Suprapubic skin (tissue), 3 donors: ENCODE results near the gene PCSK5.

Experiments
- POLR2A ChIP-seq, 2 donors: fragments of 450-650 bp; IDR thresholded peaks; one replicate each; pipeline ENCODE4 v1.6.1; 2017; ENCODE audit warnings: antibody characterized with exemption in 2 of 2, mild to moderate bottlenecking in 2 of 2, moderate library complexity in 2 of 2
- TF ChIP-seq, protein P1 (sequence below), 2 donors: fragments of 200-600 bp in 1 of 2; fragments of 450-650 bp in 1 of 2; sonication (generic) in 1 of 2; IDR thresholded peaks; one replicate each; pipeline ENCODE4 v1.5.1; 2016 to 2019; ENCODE audit warnings: antibody characterized with exemption in 2 of 2, mild to moderate bottlenecking in 1 of 2, moderate library complexity in 1 of 2

DNA sequence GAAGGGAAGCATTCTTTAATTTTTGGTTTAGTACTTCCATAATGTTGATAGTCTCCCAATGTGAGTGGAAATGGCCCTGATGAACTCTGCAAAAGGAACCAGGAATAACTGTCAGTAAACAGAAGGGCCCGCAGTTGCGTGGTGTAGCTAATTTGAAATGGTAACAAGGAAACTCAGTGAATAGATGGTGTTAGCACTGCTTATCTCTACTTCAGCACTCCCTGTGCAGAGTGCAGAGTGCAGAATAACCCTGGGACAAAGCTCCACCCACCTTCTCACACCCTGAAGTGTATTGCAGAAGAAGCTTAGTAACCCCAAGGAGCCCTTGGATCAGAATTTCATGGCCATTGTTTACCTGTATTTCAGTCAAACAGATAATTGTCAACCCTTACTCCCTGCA lies 158.9 kb downstream of the PCSK5 start:
- TF ChIP-seq, protein P1, sequence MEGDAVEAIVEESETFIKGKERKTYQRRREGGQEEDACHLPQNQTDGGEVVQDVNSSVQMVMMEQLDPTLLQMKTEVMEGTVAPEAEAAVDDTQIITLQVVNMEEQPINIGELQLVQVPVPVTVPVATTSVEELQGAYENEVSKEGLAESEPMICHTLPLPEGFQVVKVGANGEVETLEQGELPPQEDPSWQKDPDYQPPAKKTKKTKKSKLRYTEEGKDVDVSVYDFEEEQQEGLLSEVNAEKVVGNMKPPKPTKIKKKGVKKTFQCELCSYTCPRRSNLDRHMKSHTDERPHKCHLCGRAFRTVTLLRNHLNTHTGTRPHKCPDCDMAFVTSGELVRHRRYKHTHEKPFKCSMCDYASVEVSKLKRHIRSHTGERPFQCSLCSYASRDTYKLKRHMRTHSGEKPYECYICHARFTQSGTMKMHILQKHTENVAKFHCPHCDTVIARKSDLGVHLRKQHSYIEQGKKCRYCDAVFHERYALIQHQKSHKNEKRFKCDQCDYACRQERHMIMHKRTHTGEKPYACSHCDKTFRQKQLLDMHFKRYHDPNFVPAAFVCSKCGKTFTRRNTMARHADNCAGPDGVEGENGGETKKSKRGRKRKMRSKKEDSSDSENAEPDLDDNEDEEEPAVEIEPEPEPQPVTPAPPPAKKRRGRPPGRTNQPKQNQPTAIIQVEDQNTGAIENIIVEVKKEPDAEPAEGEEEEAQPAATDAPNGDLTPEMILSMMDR (IDR thresholded peaks at IDR 0.05) = no peak
- no peak for TF ChIP-seq POLR2A (IDR thresholded peaks at IDR 0.05)
